Suprapubic skin (tissue), 3 donors: Measurements from ENCODE around the gene NEUROG3.

ENCODE experiments used
- CTCF ChIP-seq, 2 donors: fragments of 200-600 bp in 1 of 2; fragments of 450-650 bp in 1 of 2; sonication (generic) in 1 of 2; IDR thresholded peaks; one replicate each; pipeline ENCODE4 v1.5.1; 2016 to 2019; ENCODE audit warnings: antibody characterized with exemption in 2 of 2, mild to moderate bottlenecking in 1 of 2, moderate library complexity in 1 of 2
- POLR2A ChIP-seq, 2 donors: fragments of 450-650 bp; IDR thresholded peaks; one replicate each; pipeline ENCODE4 v1.6.1; 2017; ENCODE audit warnings: antibody characterized with exemption in 2 of 2, mild to moderate bottlenecking in 2 of 2, moderate library complexity in 2 of 2

DNA sequence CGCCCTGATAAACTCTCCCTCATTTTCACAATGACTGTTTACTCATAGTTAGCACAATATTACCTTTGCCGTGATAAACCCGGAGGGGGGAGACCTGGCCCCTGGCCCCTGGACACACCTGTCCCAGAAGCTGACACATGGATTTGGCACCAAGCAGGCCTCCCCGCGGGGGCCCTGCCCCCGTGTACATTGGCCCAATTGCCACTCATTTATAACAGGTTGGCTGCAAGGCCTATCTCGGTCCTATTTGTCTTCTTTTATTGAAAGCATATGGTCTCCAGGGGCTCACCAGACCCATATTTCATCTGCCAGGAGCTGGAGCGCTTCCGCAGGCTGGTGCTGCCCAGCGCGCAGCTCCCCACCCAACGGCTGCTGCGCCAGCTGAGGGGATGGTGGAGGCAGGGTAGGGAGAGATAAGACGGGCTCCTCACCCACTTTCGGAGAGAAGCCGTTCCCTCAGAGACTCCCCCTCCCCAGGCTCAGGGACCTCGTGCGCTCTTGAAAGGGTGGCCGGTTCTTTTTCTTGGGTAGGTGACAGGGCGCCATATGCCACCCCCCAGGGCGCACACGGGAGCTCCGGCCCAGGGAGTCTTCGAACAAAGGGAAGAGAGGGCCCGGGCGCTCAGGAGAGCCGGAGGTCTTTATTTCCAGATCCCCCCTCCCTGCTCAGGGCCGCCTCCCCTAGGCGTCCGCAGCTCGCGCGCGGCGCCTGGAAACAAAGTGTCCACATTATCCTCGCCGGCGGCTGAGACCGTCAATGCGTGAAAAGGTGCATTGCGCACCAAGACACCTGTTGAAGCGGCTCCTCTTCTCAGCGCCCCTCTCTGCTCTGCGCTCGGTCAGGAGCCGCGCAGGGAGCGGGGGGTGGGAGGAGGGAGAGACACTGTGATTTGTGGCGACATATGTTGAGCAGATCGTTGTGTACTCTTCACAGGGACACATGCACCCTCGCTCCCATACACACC is 4.3 kb upstream of the NEUROG3 start:
- TF ChIP-seq CTCF (IDR thresholded peaks at IDR 0.05) (no peak), POLR2A (IDR thresholded peaks at IDR 0.05) (no peak)
